Osteocyte (in vitro differentiated cells): ENCODE results near the gene ZNF684. TPM values are rescaled to one million over a fixed set of nuclear protein-coding genes. Genes with fewer than 3 reads are reported as not detected.

ENCODE experiments used
- DNase-seq: peaks from one replicate; pipeline ENCODE4 v3.0.0; 2021; ENCODE audit warnings: mixed read lengths; ENCODE audit not compliant: unreplicated experiment; ENCODE audit errors: extremely low spot score
- H3K27ac Mint-ChIP-seq: one replicate; pipeline ENCODE4 v1.8.0; 2021; ENCODE audit warnings: mild to moderate bottlenecking, mixed read lengths; ENCODE audit not compliant: unreplicated experiment
- H3K27me3 Mint-ChIP-seq: one replicate; pipeline ENCODE4 v1.8.0; 2021; ENCODE audit warnings: mixed read lengths; ENCODE audit not compliant: unreplicated experiment
- H3K36me3 Mint-ChIP-seq: one replicate; pipeline ENCODE4 v1.8.0; 2021; ENCODE audit warnings: mixed read lengths; ENCODE audit not compliant: unreplicated experiment
- H3K4me1 Mint-ChIP-seq: one replicate; pipeline ENCODE4 v1.8.0; 2021; ENCODE audit warnings: mixed read lengths; ENCODE audit not compliant: unreplicated experiment
- H3K4me3 Mint-ChIP-seq: one replicate; pipeline ENCODE4 v1.8.0; 2021; ENCODE audit warnings: mild to moderate bottlenecking, moderate library complexity, mixed read lengths; ENCODE audit not compliant: unreplicated experiment
- H3K9me3 Mint-ChIP-seq: one replicate; pipeline ENCODE4 v1.8.0; 2021; ENCODE audit warnings: mixed read lengths; ENCODE audit not compliant: unreplicated experiment
- CTCF ChIP-seq: fragments of 200-600 bp; sonication (generic); IDR thresholded peaks from 2 replicates; pipeline ENCODE4 v1.5.0; 2021; ENCODE audit warnings: antibody characterized with exemption, mild to moderate bottlenecking, moderate library complexity
- total RNA-seq: library from RNA; stranded (reverse); gene quantifications from 2 replicates; pipeline ENCODE4 v1.2.1, GENCODE V29; 2021

Gene ZNF684
- total RNA-seq, 1 donor from 2014 or later: 5.4 TPM

GRCh38 chr1:40519517-40519916, 11.9 kb upstream of the ZNF684 start:
- Mint-ChIP-seq H3K36me3 (peaks cover 30% of the 10 kb centered on the region), H3K4me1 (no peaks in the 10 kb centered on the region), H3K9me3 (peaks cover 47% of the 10 kb centered on the region), H3K27me3 (no peaks in the 10 kb centered on the region), H3K4me3 (no peak overlapping the region), H3K27ac (no peak overlapping the region)
- no peak for DNase-seq
- no peak for TF ChIP-seq CTCF

DNA sequence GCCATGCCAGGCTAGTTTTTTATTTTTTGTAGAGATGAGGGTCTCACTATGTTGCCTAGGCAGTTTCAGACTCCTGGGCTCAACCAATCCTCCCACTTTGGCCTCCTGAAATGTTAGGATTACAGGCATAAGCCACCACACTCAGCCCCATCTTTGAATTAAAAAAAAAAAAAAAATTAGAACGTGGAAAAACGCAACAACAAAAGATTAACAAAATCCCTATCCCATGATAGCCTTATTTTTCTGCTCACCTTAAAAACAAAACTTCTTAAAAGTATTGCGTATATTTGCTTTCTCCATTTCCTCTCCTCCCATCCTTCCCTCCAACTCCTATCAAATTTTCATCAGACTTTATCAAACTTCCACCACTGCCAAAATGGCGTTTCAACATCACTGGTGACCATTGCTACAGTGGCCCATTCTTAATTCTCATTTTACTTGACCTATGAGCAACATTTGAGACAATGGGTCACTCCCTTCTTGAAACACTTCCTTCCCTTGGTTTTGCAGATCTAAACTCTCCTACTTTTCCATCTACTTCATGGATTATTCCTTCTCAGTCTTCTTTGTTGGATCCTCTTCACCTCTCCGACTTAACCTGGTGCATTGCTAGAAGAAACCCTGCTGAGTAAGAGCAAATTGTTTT, 579 bp upstream of the ZNF684 start:
- peak overlapping the region; percentile 99 for H3K4me3 Mint-ChIP-seq
- peaks cover 2% of the 10 kb centered on the region for H3K27me3 Mint-ChIP-seq
- peaks cover 4% of the 10 kb centered on the region for H3K36me3 Mint-ChIP-seq
- H3K4me1 Mint-ChIP-seq: peaks cover 25% of the 10 kb centered on the region
- H3K27ac Mint-ChIP-seq: peak overlapping the region; percentile 97
- peaks cover 13% of the 10 kb centered on the region for H3K9me3 Mint-ChIP-seq
- no peak for DNase-seq
- TF ChIP-seq CTCF: no peak

GRCh38 chr1:40532062-40532389, 589 bp downstream of the ZNF684 start:
- Mint-ChIP-seq H3K27ac (peak overlapping the region; percentile 97), H3K27me3 (peaks cover 2% of the 10 kb centered on the region), H3K4me3 (peak overlapping the region; percentile 99), H3K36me3 (peaks cover 4% of the 10 kb centered on the region), H3K4me1 (peaks cover 25% of the 10 kb centered on the region), H3K9me3 (peaks cover 9% of the 10 kb centered on the region)
- no peak for DNase-seq
- no peak for TF ChIP-seq CTCF

DNA sequence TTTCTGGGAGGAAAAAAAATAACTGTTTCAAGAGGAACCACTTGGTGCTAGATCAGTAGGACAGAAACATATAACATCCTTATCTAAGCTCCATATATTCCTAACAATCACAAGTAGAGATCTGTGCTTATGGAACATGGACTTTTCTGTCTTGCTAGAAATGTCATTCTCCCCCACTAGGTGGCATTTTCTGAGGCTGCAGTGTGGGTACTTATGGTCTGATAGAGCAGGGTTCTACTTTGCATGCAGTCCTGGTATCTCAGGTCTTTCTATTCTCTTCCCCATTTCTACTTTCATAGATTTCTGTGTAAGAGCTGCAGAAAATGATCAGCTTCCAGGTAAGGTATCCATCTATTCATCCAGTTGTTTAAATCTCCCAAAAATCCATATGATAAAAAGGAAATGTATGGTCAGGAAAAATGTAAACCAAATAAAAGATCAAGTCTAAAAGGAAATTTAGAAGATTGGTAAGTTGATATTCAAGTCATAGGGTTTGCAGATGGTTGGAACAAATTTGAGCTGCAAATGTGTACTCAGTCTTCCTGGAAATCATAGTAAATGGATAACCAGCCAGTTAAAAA, 1.5 kb downstream of the ZNF684 start:
- Mint-ChIP-seq H3K27ac (no peak overlapping the region), H3K4me3 (peak overlapping the region; percentile 14), H3K4me1 (peaks cover 25% of the 10 kb centered on the region), H3K27me3 (peaks cover 2% of the 10 kb centered on the region), H3K9me3 (peaks cover 9% of the 10 kb centered on the region), H3K36me3 (peaks cover 7% of the 10 kb centered on the region)
- TF ChIP-seq CTCF: peak; percentile 66
- DNase-seq: no peak

- DNase-seq: no peak
- H3K27me3 Mint-ChIP-seq: peaks cover 2% of the 10 kb centered on the region
- peaks cover 9% of the 10 kb centered on the region for H3K9me3 Mint-ChIP-seq
- peaks cover 25% of the 10 kb centered on the region for H3K4me1 Mint-ChIP-seq
- no peak for TF ChIP-seq CTCF
- no peak overlapping the region for H3K27ac Mint-ChIP-seq
- no peak overlapping the region for H3K4me3 Mint-ChIP-seq
- H3K36me3 Mint-ChIP-seq: peaks cover 7% of the 10 kb centered on the region
These were observed 3.2 kb downstream of the ZNF684 start for GRCh38 chr1:40534589-40534988.
